Measurements from ENCODE around the gene WIPF1. TPM values are rescaled to one million over a fixed set of nuclear protein-coding genes. Genes with fewer than 3 reads are reported as not detected.

The WIPF1 gene, protein sequence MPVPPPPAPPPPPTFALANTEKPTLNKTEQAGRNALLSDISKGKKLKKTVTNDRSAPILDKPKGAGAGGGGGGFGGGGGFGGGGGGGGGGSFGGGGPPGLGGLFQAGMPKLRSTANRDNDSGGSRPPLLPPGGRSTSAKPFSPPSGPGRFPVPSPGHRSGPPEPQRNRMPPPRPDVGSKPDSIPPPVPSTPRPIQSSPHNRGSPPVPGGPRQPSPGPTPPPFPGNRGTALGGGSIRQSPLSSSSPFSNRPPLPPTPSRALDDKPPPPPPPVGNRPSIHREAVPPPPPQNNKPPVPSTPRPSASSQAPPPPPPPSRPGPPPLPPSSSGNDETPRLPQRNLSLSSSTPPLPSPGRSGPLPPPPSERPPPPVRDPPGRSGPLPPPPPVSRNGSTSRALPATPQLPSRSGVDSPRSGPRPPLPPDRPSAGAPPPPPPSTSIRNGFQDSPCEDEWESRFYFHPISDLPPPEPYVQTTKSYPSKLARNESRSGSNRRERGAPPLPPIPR
- 3.0 and 8.6 TPM in 2 replicates for total RNA-seq

DNA sequence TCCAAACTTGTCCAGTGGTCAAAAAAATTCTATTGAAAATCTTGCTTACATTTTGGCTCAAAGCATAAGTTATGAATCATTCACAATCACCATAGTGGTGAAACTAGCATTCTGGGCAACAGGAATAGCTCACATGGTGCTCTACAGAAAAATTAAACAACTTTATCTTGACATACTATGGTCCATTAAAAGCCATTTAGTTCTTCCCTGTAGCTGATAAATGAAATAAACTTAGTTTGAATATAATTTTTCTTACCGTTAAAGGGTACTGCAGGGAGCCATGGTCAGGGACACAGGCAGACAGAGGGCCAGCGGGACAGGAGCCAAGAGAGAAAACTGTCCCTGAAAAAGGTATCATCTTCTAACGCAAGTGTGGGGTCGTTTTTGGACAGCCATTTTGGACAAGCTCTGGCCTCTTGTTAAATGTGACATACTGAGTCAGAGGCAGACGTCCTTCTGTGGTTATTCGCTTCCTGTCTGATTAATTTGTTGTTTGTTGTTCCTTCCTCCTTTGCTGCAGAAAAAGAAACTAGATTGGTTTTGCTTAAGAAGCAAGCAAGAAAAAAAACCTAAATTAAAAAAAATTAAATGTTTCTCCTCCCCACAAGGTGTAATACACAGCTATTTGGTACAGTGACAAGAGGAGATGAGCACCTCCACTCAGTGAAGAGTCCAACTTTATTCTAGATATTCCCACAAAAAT lies at the start of gene WIPF1:
WIPF1 (minus strand) TSS at position 460 of the 703 bp plus-strand sequence. CDS start 12,231 bp downstream, outside the sequence.
- peak; percentile 52 for DNase-seq (ENCODE audit: low read depth)

DNA sequence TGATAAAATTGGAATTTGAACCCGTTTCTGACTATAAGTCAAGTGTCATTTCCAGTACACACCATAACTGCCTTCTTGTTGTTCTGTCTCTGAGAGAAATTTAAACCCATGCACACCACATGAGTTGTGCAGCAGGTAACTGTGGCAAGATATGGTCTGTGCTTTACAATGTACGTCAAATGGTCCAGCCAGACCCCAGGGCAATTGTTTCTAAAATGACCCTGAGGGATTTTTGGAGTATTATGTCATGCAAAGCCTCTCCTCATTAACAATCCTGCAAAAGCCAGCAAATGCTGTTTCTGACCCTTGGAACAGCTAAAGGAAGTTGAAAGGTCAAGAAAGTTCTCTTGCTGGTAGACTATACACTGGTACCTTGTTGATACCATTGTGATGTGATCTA lies 47.7 kb upstream of the WIPF1 start:
- no peak for DNase-seq (ENCODE audit: low read depth)

DNA sequence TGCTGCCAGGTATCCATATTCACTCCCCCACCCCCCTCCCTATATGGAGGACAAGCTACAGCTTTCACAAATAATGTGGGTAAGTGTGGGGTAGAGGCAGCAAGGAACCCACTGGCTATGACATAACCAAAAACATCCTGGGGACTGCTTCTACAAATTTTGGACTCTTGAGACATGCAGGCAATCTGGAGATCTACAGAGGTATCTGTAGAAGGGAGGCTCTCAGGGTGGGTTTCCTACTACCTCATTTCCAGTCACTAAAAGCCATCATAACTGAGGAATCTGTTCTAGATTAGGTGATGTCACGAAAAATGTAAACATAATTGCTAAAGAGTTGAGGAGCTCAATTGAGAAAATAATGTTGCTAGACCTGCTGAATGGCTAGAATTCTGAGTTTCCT lies 46.8 kb upstream of the WIPF1 start:
- no peak for DNase-seq (ENCODE audit: low read depth)

DNA sequence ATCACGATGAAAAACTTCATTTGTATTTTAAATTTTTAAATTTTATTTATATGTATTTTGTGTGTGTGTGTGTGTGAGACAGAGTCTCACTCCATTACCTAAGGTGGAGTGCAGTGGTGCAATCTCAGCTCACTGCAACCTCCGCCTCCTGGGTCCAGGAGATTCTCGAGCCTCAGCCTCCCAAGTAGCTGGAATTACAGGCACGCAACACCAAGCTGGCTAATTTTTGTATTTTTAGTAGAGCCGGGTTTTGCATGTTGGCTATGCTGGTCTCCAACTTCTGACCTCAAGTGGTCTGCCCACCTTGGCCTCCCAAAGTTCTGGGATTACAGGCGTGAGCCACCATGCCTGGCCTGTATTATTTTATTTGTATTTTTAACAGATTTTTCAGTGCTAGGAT lies 45.8 kb upstream of the WIPF1 start:
- no peak for DNase-seq (ENCODE audit: low read depth)

DNA sequence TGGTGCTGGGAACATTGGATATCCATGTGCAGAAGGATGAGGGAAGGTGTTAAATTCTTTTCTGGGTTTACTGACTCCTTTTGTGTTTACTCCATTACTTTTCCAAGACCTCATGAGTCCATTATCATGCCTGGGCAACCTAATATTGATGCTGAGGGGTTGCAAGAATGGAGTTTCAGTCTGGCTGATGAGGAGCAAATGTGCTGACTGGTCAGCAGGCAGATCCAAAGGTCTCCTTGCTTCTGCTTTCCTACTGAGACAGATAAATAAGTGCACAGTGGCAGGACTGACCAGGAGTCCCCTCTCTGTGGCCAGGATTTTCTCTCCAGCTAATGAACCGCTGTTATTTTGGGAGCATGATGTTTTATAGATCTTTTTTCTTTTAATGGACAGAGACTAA lies 43.6 kb upstream of the WIPF1 start:
- no peak for DNase-seq (ENCODE audit: low read depth)

DNA sequence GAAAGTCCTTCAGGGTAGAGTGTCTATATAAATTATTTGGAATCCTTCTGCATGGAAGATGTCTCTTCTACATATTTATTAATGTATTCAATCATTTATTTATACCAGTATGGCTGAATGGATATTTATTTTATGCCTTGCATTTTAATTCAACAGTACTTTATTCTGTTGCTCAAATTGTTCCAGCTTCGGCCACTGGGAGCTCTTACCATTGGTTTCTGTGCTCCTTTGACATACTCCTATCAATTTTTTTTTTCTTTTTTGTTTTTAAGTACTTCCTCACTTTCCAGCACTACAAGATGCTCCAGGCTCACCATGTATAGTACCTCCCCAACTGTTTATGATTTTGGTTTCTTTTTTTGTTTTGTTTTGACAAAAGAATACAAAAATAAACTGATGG lies 39.4 kb upstream of the WIPF1 start:
- DNase-seq (ENCODE audit: low read depth), result no peak

DNA sequence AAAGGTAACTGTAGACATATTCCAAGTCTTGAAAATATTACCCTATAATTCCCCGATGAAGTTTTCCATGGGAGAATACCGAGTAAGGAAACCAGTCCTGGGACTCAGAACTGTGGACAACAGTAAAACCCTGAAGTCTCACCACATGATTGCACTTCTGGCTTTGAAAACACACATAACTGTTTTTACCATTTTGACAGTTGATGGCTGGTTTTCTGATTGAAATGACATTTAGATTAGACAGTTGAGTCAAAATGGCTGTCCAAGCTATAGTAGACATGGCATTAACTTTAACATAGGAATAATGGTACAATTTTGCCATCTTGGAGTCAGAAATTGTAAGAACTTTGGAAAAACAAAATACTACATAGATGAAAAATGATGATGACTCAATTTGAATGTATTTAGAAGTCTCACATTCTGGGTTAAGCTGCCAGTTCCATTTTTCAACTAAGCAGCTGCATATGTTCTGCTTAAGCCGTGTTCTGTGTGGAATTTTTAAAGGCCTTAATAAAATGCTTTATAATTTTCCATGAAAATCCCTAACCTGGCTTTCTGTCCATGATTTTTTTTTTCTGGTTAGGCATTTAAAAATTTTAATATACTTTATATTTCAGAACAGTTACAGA lies 38.3 kb upstream of the WIPF1 start:
- no peak for DNase-seq (ENCODE audit: low read depth)

DNA sequence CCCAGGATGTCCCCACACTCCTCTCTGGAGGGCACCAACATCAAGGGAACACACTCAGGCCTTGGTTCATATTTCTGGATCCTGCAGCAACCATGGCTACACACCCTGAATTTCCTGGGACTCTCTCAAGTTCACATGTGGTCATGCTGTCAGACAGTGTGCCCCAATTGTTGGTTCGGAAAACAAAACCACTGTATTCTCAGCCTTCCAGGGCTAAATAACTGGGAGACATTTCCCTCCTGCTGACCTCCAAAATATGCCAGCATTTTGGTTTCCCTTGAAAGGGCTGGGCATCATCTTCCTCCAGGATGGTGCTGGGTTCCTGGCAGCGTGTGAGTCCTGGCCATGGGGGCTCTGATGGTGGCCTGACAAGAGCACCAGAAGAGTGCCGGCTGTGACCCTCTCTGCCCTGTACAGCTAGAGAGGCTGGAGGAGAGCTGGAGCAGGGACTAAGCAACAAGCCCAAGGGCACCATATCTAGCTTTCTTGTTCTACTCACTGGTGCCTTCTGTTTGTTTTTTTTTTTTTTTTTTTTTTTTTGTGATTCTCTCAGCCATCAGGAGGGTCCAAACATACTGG lies 37.5 kb upstream of the WIPF1 start:
- no peak for DNase-seq (ENCODE audit: low read depth)

DNA sequence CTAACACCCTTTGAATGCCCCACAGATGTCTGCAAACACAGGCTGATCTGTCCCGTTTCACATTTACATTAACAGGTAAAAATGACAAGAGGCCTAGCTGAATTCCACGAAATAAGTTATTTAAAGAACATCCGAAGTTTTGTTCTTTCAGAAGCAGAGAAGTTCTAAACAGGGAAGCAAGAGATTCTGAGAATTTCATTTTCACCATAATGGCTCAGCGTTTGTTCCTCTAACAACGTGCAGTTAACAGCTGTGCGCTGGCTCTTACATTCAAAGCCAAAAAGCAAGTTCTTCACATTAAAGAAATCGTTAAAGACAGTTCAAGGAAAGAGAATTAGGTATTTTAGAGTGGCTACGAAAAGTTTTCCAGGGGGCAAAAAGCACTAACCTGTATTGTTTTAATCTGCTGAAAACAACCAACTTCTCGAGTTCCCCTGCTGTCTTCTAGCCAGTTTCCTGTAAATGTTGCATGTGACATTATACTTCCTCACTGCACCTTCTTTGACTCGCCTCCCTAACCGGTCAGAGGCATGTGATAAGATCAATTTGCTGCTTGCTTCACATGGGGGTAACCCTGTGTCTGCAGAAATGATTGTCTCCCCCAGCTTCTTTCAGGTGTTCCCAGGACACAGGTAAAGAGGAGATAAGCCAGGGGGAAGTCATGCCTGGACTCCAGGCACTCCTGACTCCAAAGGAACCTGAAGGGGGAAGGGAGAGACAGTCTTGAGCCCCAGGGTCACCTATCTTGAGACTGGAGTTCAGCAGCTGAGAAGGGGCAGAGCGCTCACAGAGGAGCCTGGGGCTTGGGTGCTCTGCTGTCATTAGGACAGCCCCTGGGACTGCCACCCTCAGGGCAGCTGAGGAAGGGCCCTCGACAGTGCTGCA lies 36.8 kb upstream of the WIPF1 start:
- peak; percentile 43 for DNase-seq (ENCODE audit: low read depth)

DNA sequence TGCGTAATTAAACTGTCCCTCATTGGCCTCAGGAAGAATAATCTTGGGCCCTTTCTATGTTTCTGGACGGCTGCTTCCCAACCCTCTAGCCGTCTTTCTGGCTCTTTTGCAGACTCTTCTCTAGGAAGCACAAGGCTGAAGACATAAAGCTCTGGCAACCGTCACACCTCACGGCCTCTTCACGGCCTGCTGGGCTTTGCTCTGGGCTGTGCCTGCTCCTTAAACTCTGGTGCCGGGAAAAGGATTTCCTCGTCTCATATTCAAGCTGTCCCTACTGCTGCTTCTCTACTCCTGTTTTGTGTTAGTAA lies 36.0 kb upstream of the WIPF1 start:
- DNase-seq (ENCODE audit: low read depth), result peak; percentile 73

DNA sequence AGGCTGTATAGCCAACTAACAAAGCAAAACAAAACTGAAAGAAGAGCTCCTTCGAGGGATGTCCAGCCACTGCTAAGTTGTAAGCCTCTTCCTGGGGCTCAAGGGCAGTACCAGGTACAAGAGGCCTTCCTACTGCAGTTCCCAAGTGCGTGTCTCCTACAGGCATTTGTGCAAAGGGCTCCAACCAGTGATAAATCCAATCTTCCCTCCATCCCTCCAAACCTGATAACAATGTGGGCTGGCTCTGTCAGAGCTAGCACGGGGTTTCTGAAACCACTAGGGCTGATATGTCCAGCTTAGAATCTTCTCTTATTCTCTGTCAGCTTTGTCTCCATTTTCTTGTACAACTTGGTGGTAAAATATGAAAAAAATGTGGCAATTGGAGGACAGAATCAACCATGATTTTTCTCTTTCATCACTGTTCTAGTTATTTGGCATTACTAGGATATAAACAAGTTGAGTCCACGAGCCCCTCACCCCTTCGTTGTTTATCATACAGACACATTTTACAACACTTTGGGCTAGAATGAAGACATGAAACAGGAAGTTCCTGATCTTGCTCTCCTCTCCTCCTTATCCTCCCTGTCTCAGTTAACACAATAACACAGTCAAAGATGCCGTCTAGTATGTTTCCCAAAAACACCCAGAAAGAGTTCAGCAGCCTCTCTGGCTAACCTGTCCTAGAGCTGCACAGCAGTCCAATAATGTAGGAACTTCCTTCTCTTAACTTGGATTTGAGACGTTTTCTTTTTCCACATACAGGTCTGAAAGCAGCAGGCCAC lies 35.4 kb upstream of the WIPF1 start:
- no peak for DNase-seq (ENCODE audit: low read depth)

DNA sequence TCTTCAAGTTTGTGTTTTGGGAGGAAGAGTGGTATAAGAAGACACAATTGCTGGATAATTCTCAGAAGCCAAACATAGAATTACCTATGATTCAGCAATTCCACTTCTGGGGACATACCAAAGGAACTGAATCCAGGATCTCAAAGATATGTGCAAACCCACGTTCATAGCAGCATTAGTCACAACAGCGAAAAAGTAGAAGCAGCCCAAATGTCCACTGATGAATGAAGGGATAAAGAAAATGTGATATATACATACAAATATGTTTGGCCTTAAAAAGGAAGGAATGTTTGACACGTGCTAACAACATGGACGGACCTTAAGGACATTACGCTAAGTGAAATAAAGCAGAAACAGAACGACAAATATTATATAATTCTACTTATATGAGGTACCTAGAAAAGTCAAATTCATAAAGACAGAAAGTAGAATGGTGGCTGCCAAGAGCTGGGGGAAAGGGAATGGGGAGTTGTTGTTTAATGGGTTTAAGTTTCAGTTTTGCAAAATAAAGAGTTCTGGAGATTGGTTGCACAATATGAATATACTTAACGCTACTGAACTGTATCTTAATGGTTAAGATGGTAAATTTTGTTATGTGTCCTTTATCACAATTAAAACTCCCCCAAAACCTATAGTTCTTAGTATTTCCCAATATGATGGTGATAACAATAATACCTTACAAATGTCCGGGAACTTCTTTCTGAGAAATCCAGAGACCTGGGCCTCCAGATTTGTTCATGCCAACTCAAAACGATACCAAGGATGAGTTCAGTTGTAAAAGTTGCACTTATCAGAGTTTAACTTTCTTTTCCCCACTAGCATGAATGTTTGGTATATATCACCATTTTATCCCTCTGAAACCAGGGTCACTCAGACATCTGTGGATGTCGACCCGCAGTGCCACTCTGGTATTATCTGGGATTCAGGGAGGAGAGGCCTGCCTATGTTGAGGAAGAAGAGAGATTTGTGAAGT lies 33.7 kb upstream of the WIPF1 start:
- no peak for DNase-seq (ENCODE audit: low read depth)

DNA sequence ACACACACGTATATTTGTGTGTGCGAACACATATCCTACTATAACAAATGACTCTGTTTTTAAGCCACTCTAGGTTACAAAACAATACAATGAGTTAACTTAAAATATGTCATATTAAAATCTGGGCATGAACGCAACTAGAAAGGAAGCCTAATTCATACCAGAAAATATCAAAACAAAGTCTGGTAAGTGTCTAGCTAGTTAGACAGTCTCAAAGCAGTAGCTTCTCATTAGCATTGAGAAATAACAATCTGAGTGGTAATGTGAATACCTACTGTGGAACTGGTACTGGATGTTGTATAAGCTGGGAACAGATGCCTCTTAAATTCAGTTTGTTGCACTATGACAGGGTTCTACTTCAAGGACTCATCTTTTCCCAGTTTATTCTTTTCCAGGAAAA lies 32.5 kb upstream of the WIPF1 start:
- no peak for DNase-seq (ENCODE audit: low read depth)

DNA sequence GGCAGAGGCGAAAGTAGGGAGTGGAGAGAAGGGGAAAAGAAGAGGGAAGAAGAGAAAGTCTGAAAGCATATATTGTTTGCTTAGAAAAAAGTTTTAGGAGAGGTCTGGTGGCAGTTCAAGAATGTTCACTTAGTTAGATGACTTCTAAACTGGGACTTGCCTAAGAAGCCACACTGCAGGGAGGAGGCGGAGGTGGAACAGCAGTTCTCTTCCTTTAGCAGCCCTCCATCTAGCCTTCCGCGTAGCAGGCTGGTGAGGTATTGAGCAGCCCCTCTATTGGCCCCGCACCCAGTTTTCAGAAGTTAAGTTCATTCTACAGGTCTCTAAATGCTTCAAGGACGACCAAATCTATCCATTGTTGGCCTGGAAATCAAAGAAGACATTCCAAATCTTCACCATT lies 31.9 kb upstream of the WIPF1 start:
- DNase-seq (ENCODE audit: low read depth), result no peak

DNA sequence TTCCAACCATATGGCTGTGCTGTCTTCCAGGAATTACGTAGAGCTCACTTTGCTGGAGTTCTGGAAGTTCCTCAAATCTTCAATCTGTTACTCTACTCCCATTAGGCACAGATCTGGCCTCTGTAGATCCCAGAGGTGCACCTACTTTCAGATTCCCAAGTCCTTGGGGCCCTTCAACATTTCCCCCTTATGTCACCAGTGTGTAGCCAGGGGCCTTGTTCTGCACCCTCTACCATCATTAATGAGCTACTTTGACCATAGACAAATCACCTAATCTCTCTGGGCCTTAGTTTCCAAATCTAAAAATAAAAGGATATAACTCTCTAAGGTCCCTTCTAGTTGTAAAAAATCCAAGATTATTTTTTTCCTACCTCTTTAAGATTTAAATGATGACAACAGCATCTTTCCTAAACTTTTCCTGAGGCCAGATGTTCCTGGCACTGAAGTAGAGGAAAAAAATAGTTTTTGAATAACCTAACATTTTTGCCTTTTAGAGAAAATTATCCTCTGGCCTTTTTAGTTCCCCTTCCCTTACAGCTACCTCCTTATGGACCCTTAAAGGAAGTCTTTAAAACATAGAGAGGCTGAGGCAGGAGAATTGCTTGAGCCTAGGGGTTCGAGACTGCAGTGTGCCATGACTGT lies 31.0 kb upstream of the WIPF1 start:
- no peak for DNase-seq (ENCODE audit: low read depth)

DNA sequence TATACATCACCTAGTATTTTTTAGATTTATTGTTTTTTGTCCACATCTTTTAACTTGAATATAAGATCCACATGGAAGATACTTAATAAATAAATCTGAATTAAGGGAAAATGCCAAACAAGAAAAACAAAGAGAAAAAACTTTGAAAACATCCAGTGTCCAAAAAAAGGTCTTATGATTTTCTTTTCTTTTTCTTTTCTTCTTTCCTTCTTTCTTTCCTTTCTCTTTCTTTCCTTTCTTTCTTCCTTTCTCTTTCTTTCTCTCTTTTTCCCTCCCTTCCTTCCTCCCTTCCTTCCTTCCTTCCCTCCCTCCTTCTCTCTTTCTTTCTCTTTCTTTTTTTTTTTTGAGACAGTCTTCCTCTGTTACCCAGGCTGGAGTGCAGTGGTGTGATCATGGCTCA lies 29.6 kb upstream of the WIPF1 start:
- DNase-seq (ENCODE audit: low read depth), result no peak

DNA sequence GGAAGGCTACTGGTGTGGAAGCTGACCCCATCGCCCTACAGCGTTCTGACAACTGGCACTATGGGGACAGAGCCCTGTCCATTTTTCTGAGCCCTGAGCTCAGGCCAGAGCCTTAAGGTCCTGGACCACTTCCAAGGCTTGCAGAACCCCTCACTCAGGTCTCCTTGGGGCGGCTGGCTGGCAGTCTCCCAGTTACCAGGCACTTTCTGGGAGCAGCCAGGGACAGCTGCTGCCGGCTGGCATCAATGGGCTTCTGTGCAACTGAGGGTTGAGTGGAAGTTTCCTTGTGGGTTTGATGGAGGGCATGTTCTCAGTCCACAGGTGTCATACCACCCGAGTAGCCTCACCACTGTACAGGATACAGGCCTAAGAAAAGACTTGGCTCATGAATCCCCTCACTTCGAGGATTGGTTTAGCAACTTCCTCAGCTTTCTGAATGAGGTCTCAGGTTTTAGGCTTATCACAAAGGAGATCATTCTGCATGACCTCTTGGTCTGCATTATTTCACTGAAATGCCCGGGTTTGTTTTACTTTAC lies 27.4 kb upstream of the WIPF1 start:
- DNase-seq (ENCODE audit: low read depth), result no peak

DNA sequence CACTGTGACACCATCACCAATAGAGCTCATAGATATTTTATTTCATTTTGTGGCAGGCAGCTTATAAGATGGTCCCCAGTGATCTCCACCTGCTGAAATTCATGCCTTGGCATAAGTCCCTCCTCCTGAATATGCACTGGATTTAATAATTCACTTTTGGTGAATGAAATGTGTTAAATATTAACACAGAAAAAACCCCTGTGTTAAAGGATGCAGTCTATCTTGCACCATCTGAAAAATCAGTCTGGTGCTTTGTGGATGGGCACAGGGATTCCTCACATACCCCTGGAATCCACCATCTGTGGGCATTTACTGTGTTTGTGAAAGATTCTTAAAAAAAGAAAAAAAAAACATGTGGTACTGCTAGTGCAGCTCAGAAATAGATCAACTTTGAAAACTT lies 26.1 kb upstream of the WIPF1 start:
- DNase-seq (ENCODE audit: low read depth), result peak; percentile 80

Measured in renal cortical epithelial cell (primary cell).